ENCODE data around the gene PPP2R2C.

The PPP2R2C gene

GRCh38 chr4:6313216-6313615 lies 159.2 kb downstream of the PPP2R2C start:
- no peak overlapping the region for H2AK5ac ChIP-seq (ENCODE audit: low read depth, low read length)
- H4K91ac ChIP-seq (ENCODE audit: low read depth, low read length, poor library complexity) = no peak overlapping the region
- no peak overlapping the region for H3K14ac ChIP-seq (ENCODE audit: low read length)
- no peaks in the 10 kb centered on the region for H3K79me1 ChIP-seq (ENCODE audit: low read depth, low read length)
- DNase-seq (ENCODE audit: low spot score) = no peak
- H3K18ac ChIP-seq (ENCODE audit: low read length) = no peak overlapping the region
- H2BK5ac ChIP-seq (ENCODE audit: low read length) = no peak overlapping the region
- WGBS, 2 donors (ENCODE audit: extremely low coverage in 2 of 2, insufficient read length in 2 of 2, insufficient replicate concordance in 1 of 2) = no CpG with 5 or more reads among the region's 6 CpGs
- H2BK15ac ChIP-seq (ENCODE audit: low read length) = no peak overlapping the region
- no peak overlapping the region for H3K4me3 ChIP-seq (ENCODE audit: low read length in 2 of 2)
- no peak overlapping the region for H2AFZ ChIP-seq (ENCODE audit: low read length)
- peaks cover 0 to 28% (median 6%) of the 10 kb centered on the region in 3 experiments for H3K27me3 ChIP-seq (ENCODE audit: control insufficient read depth in 3 of 3, insufficient read depth in 3 of 3, low read depth in 1 of 3, low read length in 3 of 3)
- H3K36me3 ChIP-seq (replicated peaks in 1 of 2; ENCODE audit: control insufficient read depth in 2 of 2, insufficient read depth in 2 of 2, low read length in 2 of 2) = no peaks in the 10 kb centered on the region
- no peak overlapping the region for H2BK120ac ChIP-seq (ENCODE audit: low read depth, low read length)
- no peak overlapping the region for H3K4ac ChIP-seq (ENCODE audit: low read length)
- H3K9ac ChIP-seq (ENCODE audit: low read depth, low read length, poor library complexity) = no peak overlapping the region
- peaks cover 0 to 4% of the 10 kb centered on the region in 2 donors for H3K4me1 ChIP-seq (ENCODE audit: control insufficient read depth in 2 of 2, insufficient read depth in 1 of 2, low read depth in 1 of 2, low read length in 2 of 2)
- no peak overlapping the region for H3K23ac ChIP-seq (ENCODE audit: low read depth, low read length, poor library complexity)
- no peak overlapping the region for H2BK12ac ChIP-seq (ENCODE audit: low read length)
- H4K8ac ChIP-seq (ENCODE audit: low read depth, low read length) = no peak overlapping the region
- H3K9me3 ChIP-seq (replicated peaks in 1 of 2; ENCODE audit: control insufficient read depth in 2 of 2, insufficient read depth in 1 of 2, low read depth in 1 of 2, low read length in 2 of 2) = peaks cover 6 to 9% of the 10 kb centered on the region in 2 donors
- no peak overlapping the region for H3K4me2 ChIP-seq (ENCODE audit: insufficient read depth, low read length, poor library complexity, severe bottlenecking)
- H3K27ac ChIP-seq (replicated peaks; ENCODE audit: low read length) = no peak overlapping the region

- no peak for DNase-seq (ENCODE audit: low spot score)
- peaks cover 9 to 11% of the 10 kb centered on the region in 2 donors for H3K9me3 ChIP-seq (replicated peaks in 1 of 2; ENCODE audit: control insufficient read depth in 2 of 2, insufficient read depth in 1 of 2, low read depth in 1 of 2, low read length in 2 of 2)
- no peak overlapping the region for H2BK120ac ChIP-seq (ENCODE audit: low read depth, low read length)
- H3K9ac ChIP-seq (ENCODE audit: low read depth, low read length, poor library complexity) = peak overlapping the region; percentile 61
- no peak overlapping the region for H2BK15ac ChIP-seq (ENCODE audit: low read length)
- no peak overlapping the region for H3K14ac ChIP-seq (ENCODE audit: low read length)
- no peaks in the 10 kb centered on the region for H3K36me3 ChIP-seq (replicated peaks in 1 of 2; ENCODE audit: control insufficient read depth in 2 of 2, insufficient read depth in 2 of 2, low read length in 2 of 2)
- no peak overlapping the region for H3K4ac ChIP-seq (ENCODE audit: low read length)
- H3K27ac ChIP-seq (replicated peaks; ENCODE audit: low read length) = no peak overlapping the region
- H2BK12ac ChIP-seq (ENCODE audit: low read length) = no peak overlapping the region
- no peak overlapping the region for H3K18ac ChIP-seq (ENCODE audit: low read length)
- peaks cover 0 to 18% (median 6%) of the 10 kb centered on the region in 3 experiments for H3K27me3 ChIP-seq (ENCODE audit: control insufficient read depth in 3 of 3, insufficient read depth in 3 of 3, low read depth in 1 of 3, low read length in 3 of 3)
- no peak overlapping the region for H2BK5ac ChIP-seq (ENCODE audit: low read length)
- no peak overlapping the region for H3K23ac ChIP-seq (ENCODE audit: low read depth, low read length, poor library complexity)
- no peak overlapping the region for H3K4me2 ChIP-seq (ENCODE audit: insufficient read depth, low read length, poor library complexity, severe bottlenecking)
- no peak overlapping the region for H4K8ac ChIP-seq (ENCODE audit: low read depth, low read length)
- peak overlapping the region; percentile 47 to 53 for H3K4me3 ChIP-seq (ENCODE audit: low read length in 2 of 2)
- H2AFZ ChIP-seq (ENCODE audit: low read length) = peak overlapping the region; percentile 98
- no CpG with 5 or more reads among the region's 7 CpGs for WGBS, 2 donors (ENCODE audit: extremely low coverage in 2 of 2, insufficient read length in 2 of 2, insufficient replicate concordance in 1 of 2)
- no peaks in the 10 kb centered on the region for H3K79me1 ChIP-seq (ENCODE audit: low read depth, low read length)
- peaks cover 3 to 4% of the 10 kb centered on the region in 2 donors for H3K4me1 ChIP-seq (ENCODE audit: control insufficient read depth in 2 of 2, insufficient read depth in 1 of 2, low read depth in 1 of 2, low read length in 2 of 2)
- H2AK5ac ChIP-seq (ENCODE audit: low read depth, low read length) = no peak overlapping the region
- no peak overlapping the region for H4K91ac ChIP-seq (ENCODE audit: low read depth, low read length, poor library complexity)
Measured at GRCh38 chr4:6309777-6310176, 162.6 kb downstream of the PPP2R2C start.

GRCh38 chr4:6308899-6309643 lies 163.3 kb downstream of the PPP2R2C start:
- Histone ChIP-seq H3K79me1 (ENCODE audit: low read depth, low read length) (no peaks in the 10 kb centered on the region), H3K18ac (ENCODE audit: low read length) (peak overlapping the region; percentile 92), H3K14ac (ENCODE audit: low read length) (no peak overlapping the region), H4K91ac (ENCODE audit: low read depth, low read length, poor library complexity) (no peak overlapping the region), H3K4ac (ENCODE audit: low read length) (no peak overlapping the region), H2BK12ac (ENCODE audit: low read length) (peak overlapping the region; percentile 18), H2BK15ac (ENCODE audit: low read length) (no peak overlapping the region), H4K8ac (ENCODE audit: low read depth, low read length) (no peak overlapping the region), H3K27ac (replicated peaks; ENCODE audit: low read length) (no peak overlapping the region), H2AFZ (ENCODE audit: low read length) (peak overlapping the region; percentile 98), H2AK5ac (ENCODE audit: low read depth, low read length) (no peak overlapping the region), H3K4me2 (ENCODE audit: insufficient read depth, low read length, poor library complexity, severe bottlenecking) (peak overlapping the region; percentile 55), H3K9ac (ENCODE audit: low read depth, low read length, poor library complexity) (peak overlapping the region; percentile 51), H3K4me1 (ENCODE audit: control insufficient read depth in 2 of 2, insufficient read depth in 1 of 2, low read depth in 1 of 2, low read length in 2 of 2) (peaks cover 3 to 4% of the 10 kb centered on the region in 2 donors), H3K9me3 (replicated peaks in 1 of 2; ENCODE audit: control insufficient read depth in 2 of 2, insufficient read depth in 1 of 2, low read depth in 1 of 2, low read length in 2 of 2) (peaks cover 9 to 11% of the 10 kb centered on the region in 2 donors), H3K23ac (ENCODE audit: low read depth, low read length, poor library complexity) (peak overlapping the region; percentile 39), H2BK120ac (ENCODE audit: low read depth, low read length) (no peak overlapping the region), H3K4me3 (ENCODE audit: low read length in 2 of 2) (peak overlapping the region; percentile 53 to 81), H2BK5ac (ENCODE audit: low read length) (no peak overlapping the region), H3K36me3 (replicated peaks in 1 of 2; ENCODE audit: control insufficient read depth in 2 of 2, insufficient read depth in 2 of 2, low read length in 2 of 2) (peaks cover 0 to 5% of the 10 kb centered on the region in 2 donors), H3K27me3 (ENCODE audit: control insufficient read depth in 3 of 3, insufficient read depth in 3 of 3, low read depth in 1 of 3, low read length in 3 of 3) (peaks cover 0 to 18% (median 6%) of the 10 kb centered on the region in 3 experiments)
- peak; percentile 57 for DNase-seq (ENCODE audit: low spot score)
- no CpG with 5 or more reads among the region's 65 CpGs for WGBS, 2 donors (ENCODE audit: extremely low coverage in 2 of 2, insufficient read length in 2 of 2, insufficient replicate concordance in 1 of 2)

- Histone ChIP-seq H3K36me3 (replicated peaks in 1 of 2; ENCODE audit: control insufficient read depth in 2 of 2, insufficient read depth in 2 of 2, low read length in 2 of 2) (peaks cover 8 to 10% of the 10 kb centered on the region in 2 donors), H2BK12ac (ENCODE audit: low read length) (no peak overlapping the region), H2AK5ac (ENCODE audit: low read depth, low read length) (no peak overlapping the region), H4K91ac (ENCODE audit: low read depth, low read length, poor library complexity) (no peak overlapping the region), H2BK5ac (ENCODE audit: low read length) (no peak overlapping the region), H3K9ac (ENCODE audit: low read depth, low read length, poor library complexity) (no peak overlapping the region), H3K4me2 (ENCODE audit: insufficient read depth, low read length, poor library complexity, severe bottlenecking) (no peak overlapping the region), H3K18ac (ENCODE audit: low read length) (no peak overlapping the region), H2AFZ (ENCODE audit: low read length) (no peak overlapping the region), H3K4ac (ENCODE audit: low read length) (no peak overlapping the region), H4K8ac (ENCODE audit: low read depth, low read length) (no peak overlapping the region), H3K14ac (ENCODE audit: low read length) (no peak overlapping the region), H2BK15ac (ENCODE audit: low read length) (no peak overlapping the region), H3K9me3 (replicated peaks in 1 of 2; ENCODE audit: control insufficient read depth in 2 of 2, insufficient read depth in 1 of 2, low read depth in 1 of 2, low read length in 2 of 2) (peaks cover 9 to 11% of the 10 kb centered on the region in 2 donors), H2BK120ac (ENCODE audit: low read depth, low read length) (no peak overlapping the region), H3K27ac (replicated peaks; ENCODE audit: low read length) (no peak overlapping the region), H3K27me3 (ENCODE audit: control insufficient read depth in 3 of 3, insufficient read depth in 3 of 3, low read depth in 1 of 3, low read length in 3 of 3) (peaks cover 0 to 16% (median 6%) of the 10 kb centered on the region in 3 experiments), H3K23ac (ENCODE audit: low read depth, low read length, poor library complexity) (no peak overlapping the region), H3K4me1 (ENCODE audit: control insufficient read depth in 2 of 2, insufficient read depth in 1 of 2, low read depth in 1 of 2, low read length in 2 of 2) (peaks cover 3 to 4% of the 10 kb centered on the region in 2 donors), H3K79me1 (ENCODE audit: low read depth, low read length) (no peaks in the 10 kb centered on the region), H3K4me3 (ENCODE audit: low read length in 2 of 2) (no peak overlapping the region)
- WGBS, 2 donors (ENCODE audit: extremely low coverage in 2 of 2, insufficient read length in 2 of 2, insufficient replicate concordance in 1 of 2) = no CpG with 5 or more reads among the region's 8 CpGs
- DNase-seq (ENCODE audit: low spot score) = no peak
Measured at GRCh38 chr4:6307891-6308290, 164.5 kb downstream of the PPP2R2C start.

Data from neuronal stem cell (in vitro differentiated cells).